ENCODE measurements around the gene CLEC6A.

Gene CLEC6A

DNA sequence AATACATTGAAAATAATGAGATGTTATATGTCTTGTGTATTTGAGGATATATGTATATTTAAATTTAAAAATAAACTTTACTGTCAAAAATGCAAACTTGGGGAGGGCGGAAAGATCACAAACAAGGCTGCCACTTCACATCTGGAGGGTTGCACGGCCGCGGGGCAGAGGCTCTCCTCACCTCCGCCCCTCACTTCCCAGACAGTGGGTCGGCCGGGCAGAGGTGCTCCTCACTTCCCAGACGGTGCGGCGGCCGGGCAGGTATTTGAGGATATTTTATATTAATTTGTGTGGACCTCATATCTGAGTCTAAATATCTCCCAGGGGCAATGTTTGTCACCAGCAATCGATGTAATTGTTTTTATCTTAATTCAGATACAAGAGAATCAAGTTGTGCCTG lies 3.7 kb upstream of the CLEC6A start:
- no peak for DNase-seq (ENCODE audit: low read depth)
- TF ChIP-seq, protein P1, sequence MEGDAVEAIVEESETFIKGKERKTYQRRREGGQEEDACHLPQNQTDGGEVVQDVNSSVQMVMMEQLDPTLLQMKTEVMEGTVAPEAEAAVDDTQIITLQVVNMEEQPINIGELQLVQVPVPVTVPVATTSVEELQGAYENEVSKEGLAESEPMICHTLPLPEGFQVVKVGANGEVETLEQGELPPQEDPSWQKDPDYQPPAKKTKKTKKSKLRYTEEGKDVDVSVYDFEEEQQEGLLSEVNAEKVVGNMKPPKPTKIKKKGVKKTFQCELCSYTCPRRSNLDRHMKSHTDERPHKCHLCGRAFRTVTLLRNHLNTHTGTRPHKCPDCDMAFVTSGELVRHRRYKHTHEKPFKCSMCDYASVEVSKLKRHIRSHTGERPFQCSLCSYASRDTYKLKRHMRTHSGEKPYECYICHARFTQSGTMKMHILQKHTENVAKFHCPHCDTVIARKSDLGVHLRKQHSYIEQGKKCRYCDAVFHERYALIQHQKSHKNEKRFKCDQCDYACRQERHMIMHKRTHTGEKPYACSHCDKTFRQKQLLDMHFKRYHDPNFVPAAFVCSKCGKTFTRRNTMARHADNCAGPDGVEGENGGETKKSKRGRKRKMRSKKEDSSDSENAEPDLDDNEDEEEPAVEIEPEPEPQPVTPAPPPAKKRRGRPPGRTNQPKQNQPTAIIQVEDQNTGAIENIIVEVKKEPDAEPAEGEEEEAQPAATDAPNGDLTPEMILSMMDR (IDR thresholded peaks at IDR 0.05; ENCODE audit: control insufficient read depth, insufficient read depth, low read depth, low read length, missing control alignments): no peak
- no peak overlapping the region for H3K4me3 ChIP-seq (ENCODE audit: control insufficient read depth, low read depth, low read length)

DNA sequence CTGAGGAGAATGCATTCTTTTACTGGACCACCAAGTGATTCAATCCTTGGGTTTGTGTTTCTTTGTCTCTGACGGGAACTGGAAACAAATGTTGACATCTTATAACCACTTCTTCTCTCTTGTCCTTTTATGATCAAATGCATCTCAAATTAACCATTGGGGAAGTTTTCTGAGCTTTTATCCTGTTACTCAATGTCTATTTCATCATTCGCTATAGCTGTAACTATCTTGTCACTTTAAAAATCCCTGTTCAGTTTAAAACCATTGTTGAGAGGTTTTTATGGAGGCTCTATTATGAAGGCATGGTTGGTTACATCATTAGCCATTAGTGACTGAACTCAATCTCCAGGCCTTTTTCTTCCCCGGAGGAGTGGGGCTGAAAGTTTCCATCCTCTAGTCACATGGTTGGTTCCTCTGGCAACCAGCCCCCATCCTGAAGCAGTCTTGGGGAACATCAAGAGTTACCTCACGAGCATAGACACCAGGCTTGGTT lies 2.7 kb upstream of the CLEC6A start:
- TF ChIP-seq, protein P1 (IDR thresholded peaks at IDR 0.05; ENCODE audit: control insufficient read depth, insufficient read depth, low read depth, low read length, missing control alignments): no peak
- H3K4me3 ChIP-seq (ENCODE audit: control insufficient read depth, low read depth, low read length): no peak overlapping the region
- DNase-seq (ENCODE audit: low read depth): no peak

DNA sequence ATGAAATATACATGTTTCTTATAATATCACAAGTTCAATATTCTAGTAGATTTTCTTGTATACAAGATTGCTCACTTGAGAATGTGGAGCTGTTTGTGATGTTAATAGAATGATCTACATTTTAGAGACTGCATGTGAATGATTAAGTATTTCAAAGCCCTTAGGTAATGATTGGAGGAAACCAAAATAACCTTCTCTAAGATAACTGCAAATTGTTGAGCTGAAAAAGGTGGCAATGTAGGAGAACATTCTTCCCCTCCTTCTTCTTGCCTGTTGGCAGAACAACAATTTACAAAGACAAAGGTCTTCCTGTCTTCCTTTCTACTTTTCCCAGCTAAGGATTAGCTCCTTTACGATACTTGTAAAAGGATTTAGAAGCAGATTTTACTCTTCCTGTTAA lies 2.0 kb upstream of the CLEC6A start:
- H3K4me3 ChIP-seq (ENCODE audit: control insufficient read depth, low read depth, low read length): no peak overlapping the region
- TF ChIP-seq, protein P1 (IDR thresholded peaks at IDR 0.05; ENCODE audit: control insufficient read depth, insufficient read depth, low read depth, low read length, missing control alignments): no peak
- no peak for DNase-seq (ENCODE audit: low read depth)

DNA sequence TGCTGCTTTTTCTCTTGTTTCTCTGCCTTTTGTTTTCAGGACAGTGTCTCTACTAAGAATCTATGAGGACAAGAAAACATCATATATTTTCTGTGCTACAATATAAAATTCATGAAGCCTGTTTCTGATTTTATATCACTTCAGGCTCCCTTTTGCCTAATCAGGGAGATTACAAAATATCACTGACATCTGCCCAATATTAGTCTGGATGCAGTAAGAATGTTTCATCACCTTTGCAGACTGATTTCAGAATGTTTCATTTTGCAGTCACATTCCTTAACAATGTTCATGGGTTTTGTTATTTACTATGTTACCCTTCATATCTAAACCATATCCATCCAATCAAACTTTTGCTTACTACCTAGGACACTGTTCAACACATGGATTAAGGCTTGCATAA lies 491 bp upstream of the CLEC6A start:
- no peak for DNase-seq (ENCODE audit: low read depth)
- H3K4me3 ChIP-seq (ENCODE audit: control insufficient read depth, low read depth, low read length): no peak overlapping the region
- TF ChIP-seq, protein P1 (IDR thresholded peaks at IDR 0.05; ENCODE audit: control insufficient read depth, insufficient read depth, low read depth, low read length, missing control alignments): no peak

DNA sequence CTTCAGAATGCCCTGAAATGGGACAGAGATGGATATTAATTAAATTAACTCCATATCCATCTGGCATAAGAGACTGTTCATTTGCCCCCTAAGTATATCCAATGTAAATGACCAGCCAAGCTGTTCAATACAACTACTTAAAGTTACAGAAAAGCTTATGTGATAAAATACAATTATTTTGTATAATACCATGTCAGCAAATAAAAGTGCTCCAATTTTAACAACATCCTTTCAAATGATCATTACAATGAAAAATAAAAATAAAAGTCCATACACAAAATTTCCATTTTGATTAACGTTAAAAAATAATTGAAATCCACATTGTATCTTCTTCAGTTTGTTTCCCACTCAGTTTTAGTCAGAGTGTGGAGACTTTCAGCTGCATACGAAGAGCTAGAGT lies 5.7 kb downstream of the CLEC6A start:
- TF ChIP-seq, protein P1 (IDR thresholded peaks at IDR 0.05; ENCODE audit: control insufficient read depth, insufficient read depth, low read depth, low read length, missing control alignments): no peak
- DNase-seq (ENCODE audit: low read depth): no peak
- H3K4me3 ChIP-seq (ENCODE audit: control insufficient read depth, low read depth, low read length): no peak overlapping the region

DNA sequence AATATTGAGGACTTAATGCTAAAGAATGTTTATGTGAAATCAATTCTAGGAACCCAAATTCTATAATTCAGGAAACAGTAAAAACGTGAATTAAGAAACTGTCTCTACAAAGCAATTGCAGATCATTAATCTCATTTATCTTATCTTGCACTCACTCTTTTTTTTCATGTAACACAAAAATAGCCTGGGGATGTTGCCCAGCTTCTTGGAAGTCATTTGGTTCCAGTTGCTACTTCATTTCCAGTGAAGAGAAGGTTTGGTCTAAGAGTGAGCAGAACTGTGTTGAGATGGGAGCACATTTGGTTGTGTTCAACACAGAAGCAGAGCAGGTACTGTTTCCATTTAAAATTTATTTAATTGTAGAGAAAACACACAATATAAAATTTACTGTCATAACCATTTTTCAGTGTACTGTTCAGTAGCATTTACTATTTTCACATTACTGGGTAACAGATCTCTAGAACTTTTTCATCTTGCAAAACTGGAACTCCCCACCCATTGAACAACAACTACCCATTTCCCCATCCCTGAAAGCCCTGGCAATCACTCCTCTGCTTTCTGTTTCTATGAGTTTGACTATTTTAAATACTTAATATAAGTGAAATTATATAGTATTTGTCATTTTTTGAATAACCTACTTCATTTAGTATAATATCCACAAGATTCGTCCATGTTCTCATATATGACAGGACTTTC lies 9.7 kb downstream of the CLEC6A start:
- H3K4me3 ChIP-seq (ENCODE audit: control insufficient read depth, low read depth, low read length): no peak overlapping the region
- TF ChIP-seq, protein P1 (IDR thresholded peaks at IDR 0.05; ENCODE audit: control insufficient read depth, insufficient read depth, low read depth, low read length, missing control alignments): no peak
- no peak for DNase-seq (ENCODE audit: low read depth)
